ENCODE data around the gene SYT1. TPM values are rescaled to one million over a fixed set of nuclear protein-coding genes. Genes with fewer than 3 reads are reported as not detected.

The SYT1 gene
- total and polyA plus RNA-seq, 7 donors: 2.8 to 20.0 (median 10.6) TPM; not detected in 1

DNA sequence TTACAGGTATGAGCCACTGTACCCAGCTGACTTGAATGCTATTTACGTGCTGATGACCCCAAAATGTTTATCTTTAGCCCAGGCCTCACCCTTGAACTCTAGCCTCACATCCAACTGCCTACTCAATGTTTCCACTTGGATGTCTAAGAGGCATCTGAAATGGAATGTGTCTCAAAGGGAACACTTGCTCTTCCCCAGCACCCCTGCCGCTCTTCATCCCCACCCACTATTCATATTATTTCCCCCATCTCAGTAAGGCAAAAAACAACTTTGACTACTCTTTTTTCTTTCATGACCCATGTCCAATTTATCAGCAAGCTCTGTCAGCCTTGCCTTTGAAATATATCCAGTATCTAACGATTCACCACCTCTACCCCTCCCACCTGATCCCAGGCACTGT lies 621.6 kb downstream of the SYT1 start:
- intact Hi-C loops (cut with DNase I): no loop called here
- H3K4me1 ChIP-seq: no peaks in the 10 kb centered on the region

DNA sequence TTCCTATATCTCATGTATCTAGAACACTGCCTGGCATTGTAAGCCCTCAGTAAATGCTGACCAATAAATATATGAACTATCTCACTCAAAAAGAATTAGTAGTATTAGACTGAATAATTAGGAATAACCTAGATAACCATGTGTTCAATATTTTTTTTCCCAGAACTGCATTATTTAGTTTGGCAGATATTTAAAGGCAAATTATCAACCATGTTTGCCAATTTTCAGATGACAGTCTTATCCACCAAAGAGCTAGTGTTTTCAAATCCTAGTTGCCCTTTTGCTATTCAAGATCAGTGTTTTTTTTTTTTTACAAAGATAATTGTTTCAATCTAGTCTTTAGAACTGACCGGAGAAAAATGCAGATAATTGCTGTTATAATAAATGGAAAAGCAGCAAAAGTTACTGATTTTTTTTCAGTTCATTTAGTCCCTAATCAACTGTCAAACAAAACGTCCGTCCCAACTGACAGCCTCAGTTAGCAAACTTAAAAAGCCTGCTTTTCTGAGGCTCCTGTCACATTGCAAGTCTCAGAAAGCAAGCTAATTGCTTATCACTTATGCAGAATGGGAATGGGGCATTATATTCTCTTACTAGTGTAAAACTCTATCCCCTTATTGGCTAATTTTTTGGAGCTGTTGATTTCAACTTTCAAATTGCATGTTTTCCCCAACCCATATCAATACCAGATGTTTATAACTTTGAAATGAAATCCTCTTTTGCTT lies 623.0 kb downstream of the SYT1 start:
- no peaks in the 10 kb centered on the region for H3K4me1 ChIP-seq
- intact Hi-C loops (cut with DNase I): no loop called here
- no peak for DNase-seq
- no peak overlapping the region for H3K27ac ChIP-seq
- no peaks in the 10 kb centered on the region for H3K36me3 ChIP-seq
- H3K9me3 ChIP-seq: peaks cover 0 to 2% (median 0%) of the 10 kb centered on the region in 4 donors
- TF ChIP-seq, protein P1, sequence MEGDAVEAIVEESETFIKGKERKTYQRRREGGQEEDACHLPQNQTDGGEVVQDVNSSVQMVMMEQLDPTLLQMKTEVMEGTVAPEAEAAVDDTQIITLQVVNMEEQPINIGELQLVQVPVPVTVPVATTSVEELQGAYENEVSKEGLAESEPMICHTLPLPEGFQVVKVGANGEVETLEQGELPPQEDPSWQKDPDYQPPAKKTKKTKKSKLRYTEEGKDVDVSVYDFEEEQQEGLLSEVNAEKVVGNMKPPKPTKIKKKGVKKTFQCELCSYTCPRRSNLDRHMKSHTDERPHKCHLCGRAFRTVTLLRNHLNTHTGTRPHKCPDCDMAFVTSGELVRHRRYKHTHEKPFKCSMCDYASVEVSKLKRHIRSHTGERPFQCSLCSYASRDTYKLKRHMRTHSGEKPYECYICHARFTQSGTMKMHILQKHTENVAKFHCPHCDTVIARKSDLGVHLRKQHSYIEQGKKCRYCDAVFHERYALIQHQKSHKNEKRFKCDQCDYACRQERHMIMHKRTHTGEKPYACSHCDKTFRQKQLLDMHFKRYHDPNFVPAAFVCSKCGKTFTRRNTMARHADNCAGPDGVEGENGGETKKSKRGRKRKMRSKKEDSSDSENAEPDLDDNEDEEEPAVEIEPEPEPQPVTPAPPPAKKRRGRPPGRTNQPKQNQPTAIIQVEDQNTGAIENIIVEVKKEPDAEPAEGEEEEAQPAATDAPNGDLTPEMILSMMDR (IDR thresholded peaks at IDR 0.05): no peak
- TF ChIP-seq EP300 (IDR thresholded peaks at IDR 0.05) (no peak), POLR2A (IDR thresholded peaks at IDR 0.05) (no peak), POLR2AphosphoS5 (IDR thresholded peaks at IDR 0.05) (no peak)
- H3K4me3 ChIP-seq: no peak overlapping the region
- WGBS, 2 donors: 79 to 88% methylated on average over 3 of the region's 3 CpGs
- no peaks in the 10 kb centered on the region for H3K27me3 ChIP-seq

More for the DNA sequence above, 621.6 kb downstream of the SYT1 start:
- H3K9me3 ChIP-seq: no peaks in the 10 kb centered on the region
- H3K27me3 ChIP-seq: no peaks in the 10 kb centered on the region
- no peak overlapping the region for H3K4me3 ChIP-seq
- DNase-seq: no peak
- H3K27ac ChIP-seq: no peak overlapping the region
- 81 to 82% methylated on average over 3 of the region's 3 CpGs for WGBS, 2 donors
- no peaks in the 10 kb centered on the region for H3K36me3 ChIP-seq
- TF ChIP-seq, protein P1 (IDR thresholded peaks at IDR 0.05): no peak
- no peak for TF ChIP-seq EP300 (IDR thresholded peaks at IDR 0.05)
- TF ChIP-seq POLR2A (IDR thresholded peaks at IDR 0.05): no peak
- TF ChIP-seq POLR2AphosphoS5 (IDR thresholded peaks at IDR 0.05): no peak

Small RNAs within 50 kb of the gene (small RNA-seq; reads per million reads assigned to genes)
- gene MIR1252: 0 to 0.22 (median 0) reads per million in 3 donors

Measured in sigmoid colon (tissue), 7 donors.